HepG2 (cell line): ENCODE results near the gene OR2B2. TPM values are rescaled to one million over a fixed set of nuclear protein-coding genes. Genes with fewer than 3 reads are reported as not detected.

Experiments used
- ATAC-seq: fragments of 200-7000 bp; cut with Tn5 transposase; 3 replicates; pipeline ENCODE4 v1.9.1; 2020; ENCODE audit warnings: mild to moderate bottlenecking, moderate library complexity
- BruUV-seq: library from RNA; stranded (reverse); fragments of 400-500 nt; replicated peaks from 2 replicates; lab custom pipeline; 2021; lab: Mats Ljungman, UMichigan
- CTCF ChIA-PET: fragments of 300-600 bp; formaldehyde crosslinking; extraction: SDS; loops from one replicate; lab custom pipeline; 2021; ENCODE audit warnings: low total read pairs, inconsistent platforms, low intra/inter-chr PET ratio; lab: Yijun Ruan, JAX
- POLR2A ChIA-PET: fragments of 350-600 bp; sonication (Branson Sonifier 250); formaldehyde crosslinking; loops from one replicate; lab custom pipeline; 2020; ENCODE audit warnings: antibody characterized with exemption, inconsistent platforms; lab: Yijun Ruan, JAX
- DNase-seq: peaks from one replicate; pipeline ENCODE4 v3.0.0-alpha.2; 2015; ENCODE audit warnings: low spot score
- FAIRE-seq: peaks from 3 replicates; lab custom pipeline; 2011; peaks lifted over from hg19 to GRCh38; lab: Jason Lieb, UNC
- H2AFZ ChIP-seq: one replicate; pipeline ENCODE4 v1.6.1; 2011; ENCODE audit warnings: low read length, inconsistent platforms
- H3K27ac ChIP-seq: fragments of 300-600 bp; 3 replicates; pipeline ENCODE4 v1.8.0; 2011; ENCODE audit warnings: mixed run types, mild to moderate bottlenecking, mixed read lengths, low read length, inconsistent platforms; ENCODE audit not compliant: insufficient read depth; ENCODE audit errors: extremely low read length
- H3K27me3 ChIP-seq, 2 experiments: fragments of 200-600 bp in 1 of 2; 2 replicates in 1 of 2; 3 replicates in 1 of 2; pipeline versions ENCODE4 v1.6.0 to v1.8.0; 2011; ENCODE audit warnings: low read length in 2 of 2, mild to moderate bottlenecking in 2 of 2, moderate library complexity in 2 of 2, inconsistent platforms in 1 of 2; ENCODE audit not compliant: insufficient read depth in 2 of 2, control insufficient read depth in 1 of 2
- H3K36me3 ChIP-seq, 2 experiments: fragments of 200-600 bp in 1 of 2; replicated peaks in 1 of 2; 2 replicates in 1 of 2; 3 replicates in 1 of 2; pipeline versions ENCODE4 v1.5.1 to v1.8.0; 2011; ENCODE audit warnings: low read length in 2 of 2, inconsistent platforms in 1 of 2; ENCODE audit not compliant: insufficient read depth in 2 of 2, control insufficient read depth in 1 of 2
- H3K4me1 ChIP-seq: 2 replicates; pipeline ENCODE4 v1.5.1; 2012; ENCODE audit warnings: low read length, inconsistent platforms; ENCODE audit not compliant: insufficient read depth
- H3K4me2 ChIP-seq: 2 replicates; pipeline ENCODE4 v1.6.0; 2011; ENCODE audit warnings: low read depth, low read length, inconsistent platforms
- H3K4me3 ChIP-seq, 3 experiments: fragments of 200-600 bp in 1 of 3; sonication (generic), shearing (Covaris generic) in 1 of 3; replicated peaks in 1 of 3; 2 replicates each; pipeline ENCODE4 v1.5.1; 2011 to 2016; ENCODE audit warnings: low read length in 3 of 3, inconsistent platforms in 2 of 3, low read depth in 2 of 3, mild to moderate bottlenecking in 2 of 3, control low read depth in 1 of 3, mixed read lengths in 1 of 3; ENCODE audit not compliant: insufficient read depth in 1 of 3
- H3K79me2 ChIP-seq: one replicate; pipeline ENCODE4 v1.6.1; 2011; ENCODE audit warnings: low read length, inconsistent platforms; ENCODE audit not compliant: insufficient read depth
- H3K9ac ChIP-seq: 2 replicates; pipeline ENCODE4 v1.6.0; 2011; ENCODE audit warnings: mild to moderate bottlenecking, low read depth, low read length, inconsistent platforms; ENCODE audit not compliant: insufficient read depth
- H3K9me3 ChIP-seq: 2 replicates; pipeline ENCODE4 v1.5.1; 2012; ENCODE audit warnings: mild to moderate bottlenecking, low read length
- H4K20me1 ChIP-seq: 2 replicates; pipeline ENCODE4 v1.6.0; 2011; ENCODE audit warnings: inconsistent platforms, mild to moderate bottlenecking, low read length, moderate library complexity; ENCODE audit not compliant: insufficient read depth
- BORCS8-MEF2B ChIP-seq: sonication (generic); formaldehyde crosslinking; IDR thresholded peaks from 2 replicates; pipeline ENCODE4 v1.8.0; 2022; ENCODE audit warnings: mild to moderate bottlenecking, missing genetic modification reagents
- MYNN ChIP-seq: sonication (generic); formaldehyde crosslinking; IDR thresholded peaks from 2 replicates; pipeline ENCODE4 v1.4.0; 2020; ENCODE audit warnings: mild to moderate bottlenecking, low read depth, missing genetic modification reagents
- PHF8 ChIP-seq: sonication (generic); formaldehyde crosslinking; IDR thresholded peaks from 2 replicates; pipeline ENCODE4 v1.5.0; 2020; ENCODE audit warnings: missing genetic modification reagents
- TOPORS ChIP-seq: sonication (generic); formaldehyde crosslinking; IDR thresholded peaks from 2 replicates; pipeline ENCODE4 v1.8.0; 2023; ENCODE audit warnings: mild to moderate bottlenecking, missing genetic modification reagents
- ZMYM4 ChIP-seq: sonication (generic); formaldehyde crosslinking; IDR thresholded peaks from 2 replicates; pipeline ENCODE4 v1.8.1; 2023; ENCODE audit warnings: mild to moderate bottlenecking, missing genetic modification reagents
- ZNF737 ChIP-seq: sonication (generic); formaldehyde crosslinking; IDR thresholded peaks from 2 replicates; pipeline ENCODE4 v1.5.0; 2020; ENCODE audit warnings: missing genetic modification reagents, mild to moderate bottlenecking, borderline replicate concordance
- WGBS: methylation state at CpG from one replicate; pipeline ENCODE4 v1.1.6; 2017; ENCODE audit warnings: low lambda C conversion rate; 5-methylcytosine and 5-hydroxymethylcytosine counted together
- in situ Hi-C: cut with HindIII; loops from 2 replicates; pipeline ENCODE4 v1.10.0; 2017; ENCODE audit warnings: low pct_unique_long_range_greater_than_20kb; ENCODE audit not compliant: extremely low pct_ligation_motif_present
- intact Hi-C: fragments of 100-400 bp; cut with micrococcal nuclease; formaldehyde crosslinking; loops from one replicate; pipeline ENCODE4 v1.10.0; 2022; ENCODE audit not compliant: unreplicated experiment
- polyA plus RNA-seq, 8 experiments: library from polyadenylated mRNA; depleted of rRNA in 3 of 8; stranded (reverse) in 7 of 8; unstranded in 1 of 8; fragments of >200 nt; fragmentation: Illumina TruSeq in 4 of 8; extraction: Trizol in 4 of 8; gene quantifications; 2 replicates each; pipeline versions ENCODE4 v1.2.1 to v1.2.3, GENCODE V29; 2011 to 2016; ENCODE audit warnings: low read depth in 4 of 8, missing spikeins in 1 of 8, mixed read lengths in 1 of 8; ENCODE audit not compliant: insufficient read depth in 1 of 8
- total RNA-seq, 5 experiments: library from RNA; depleted of rRNA; stranded (reverse); fragments of >200 nt; fragmentation: Illumina TruSeq; extraction: Trizol; gene quantifications; 2 replicates each; pipeline ENCODE4 v1.2.3, GENCODE V29; 2016; ENCODE audit warnings: low read depth in 1 of 5
- TF ChIP-seq, protein P1 (sequence below): sonication (generic); formaldehyde crosslinking; IDR thresholded peaks from 2 replicates; pipeline ENCODE4 v1.9.0; 2022; ENCODE audit warnings: missing genetic modification reagents, mild to moderate bottlenecking, borderline replicate concordance
- TF ChIP-seq, protein P2 (sequence below): sonication (generic); formaldehyde crosslinking; IDR thresholded peaks from 2 replicates; pipeline ENCODE4 v1.4.0; 2020; ENCODE audit warnings: missing genetic modification reagents

OR2B2 gene
- total and polyA plus RNA-seq, 2 of the 13 experiments (the other 11 are each of a cell fraction or from before 2014, with no cell fraction given): not detected

DNA sequence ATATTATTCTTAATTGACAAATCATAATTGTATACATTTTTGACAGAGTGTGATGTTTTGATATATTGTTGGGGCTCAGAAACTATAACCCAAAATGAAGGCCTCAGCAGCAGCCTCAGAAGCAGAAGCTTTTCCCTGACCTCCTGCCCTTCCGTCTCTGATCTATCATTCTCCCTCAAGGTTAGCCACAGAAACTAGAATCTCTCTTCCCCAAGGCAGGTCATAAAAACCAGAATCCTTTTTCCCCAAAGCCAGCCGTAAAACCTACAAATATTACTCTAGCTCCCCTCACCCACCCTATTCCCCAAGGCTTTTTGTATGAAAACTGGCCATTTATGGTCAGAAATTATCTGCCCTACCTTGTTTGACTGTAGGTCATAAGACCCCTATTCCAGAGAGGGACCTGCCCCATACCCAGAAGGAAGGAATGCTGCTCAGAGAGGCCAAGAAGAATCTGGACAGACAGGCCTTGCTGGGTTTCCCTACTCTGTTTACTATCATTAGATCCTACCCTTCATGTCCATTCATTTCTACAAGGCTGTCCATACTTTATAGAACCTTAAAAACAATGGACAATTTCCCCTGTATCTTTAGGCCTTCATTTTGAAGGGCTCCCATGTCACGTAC is 14.5 kb downstream of the OR2B2 start:
- Histone ChIP-seq H3K27me3 (no peaks in the 10 kb centered on the region; a peak in 1 of 5 replicates), H3K4me1 (peaks cover 36% of the 10 kb centered on the region), H3K36me3 (no peaks in the 10 kb centered on the region), H4K20me1 (no peaks in the 10 kb centered on the region; the same call in 1 of the 2 replicates), H2AFZ (no peak overlapping the region), H3K4me2 (no peak overlapping the region), H3K9ac (no peak overlapping the region), H3K4me3 (no peak overlapping the region), H3K27ac (no peak overlapping the region), H3K79me2 (no peaks in the 10 kb centered on the region), H3K9me3 (no peaks in the 10 kb centered on the region)
- intact Hi-C loops: loop anchor here (10.0 kb wide), 1 partner anchor 1703 kb away; a partner anchor contains a TSS
- no peak for ATAC-seq
- TF ChIP-seq TOPORS (CRISPR knock-in tag) (no peak), ZNF737 (CRISPR knock-in tag) (no peak), MYNN (no peak), ZMYM4 (CRISPR knock-in tag) (no peak), BORCS8-MEF2B (CRISPR knock-in tag) (no peak), PHF8 (CRISPR knock-in tag) (no peak)
- TF ChIP-seq, protein P1, sequence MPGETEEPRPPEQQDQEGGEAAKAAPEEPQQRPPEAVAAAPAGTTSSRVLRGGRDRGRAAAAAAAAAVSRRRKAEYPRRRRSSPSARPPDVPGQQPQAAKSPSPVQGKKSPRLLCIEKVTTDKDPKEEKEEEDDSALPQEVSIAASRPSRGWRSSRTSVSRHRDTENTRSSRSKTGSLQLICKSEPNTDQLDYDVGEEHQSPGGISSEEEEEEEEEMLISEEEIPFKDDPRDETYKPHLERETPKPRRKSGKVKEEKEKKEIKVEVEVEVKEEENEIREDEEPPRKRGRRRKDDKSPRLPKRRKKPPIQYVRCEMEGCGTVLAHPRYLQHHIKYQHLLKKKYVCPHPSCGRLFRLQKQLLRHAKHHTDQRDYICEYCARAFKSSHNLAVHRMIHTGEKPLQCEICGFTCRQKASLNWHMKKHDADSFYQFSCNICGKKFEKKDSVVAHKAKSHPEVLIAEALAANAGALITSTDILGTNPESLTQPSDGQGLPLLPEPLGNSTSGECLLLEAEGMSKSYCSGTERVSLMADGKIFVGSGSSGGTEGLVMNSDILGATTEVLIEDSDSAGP: no peak
- TF ChIP-seq, protein P2, sequence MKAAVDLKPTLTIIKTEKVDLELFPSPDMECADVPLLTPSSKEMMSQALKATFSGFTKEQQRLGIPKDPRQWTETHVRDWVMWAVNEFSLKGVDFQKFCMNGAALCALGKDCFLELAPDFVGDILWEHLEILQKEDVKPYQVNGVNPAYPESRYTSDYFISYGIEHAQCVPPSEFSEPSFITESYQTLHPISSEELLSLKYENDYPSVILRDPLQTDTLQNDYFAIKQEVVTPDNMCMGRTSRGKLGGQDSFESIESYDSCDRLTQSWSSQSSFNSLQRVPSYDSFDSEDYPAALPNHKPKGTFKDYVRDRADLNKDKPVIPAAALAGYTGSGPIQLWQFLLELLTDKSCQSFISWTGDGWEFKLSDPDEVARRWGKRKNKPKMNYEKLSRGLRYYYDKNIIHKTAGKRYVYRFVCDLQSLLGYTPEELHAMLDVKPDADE: no peak
- CTCF ChIA-PET: no interaction called here
- WGBS: 93% methylated on average over 3 of the region's 3 CpGs
- POLR2A ChIA-PET: interaction anchor here (5.9 kb wide), 1 partner anchor 88 kb away, joined by 208 read pairs; a partner anchor contains a TSS
- in situ Hi-C loops: loop anchor here (5.0 to 10.0 kb wide), 2 partner anchors 90 to 383 kb away; a partner anchor contains a TSS
- BruUV-seq: no TSS peak
- FAIRE-seq: no peak
- DNase-seq: no peak
